Measurements from ENCODE around the gene ZNF488. TPM values are rescaled to one million over a fixed set of nuclear protein-coding genes. Genes with fewer than 3 reads are reported as not detected.

Gene ZNF488
- total RNA-seq, 1 donor from 2014 or later = 0.41 TPM

DNA sequence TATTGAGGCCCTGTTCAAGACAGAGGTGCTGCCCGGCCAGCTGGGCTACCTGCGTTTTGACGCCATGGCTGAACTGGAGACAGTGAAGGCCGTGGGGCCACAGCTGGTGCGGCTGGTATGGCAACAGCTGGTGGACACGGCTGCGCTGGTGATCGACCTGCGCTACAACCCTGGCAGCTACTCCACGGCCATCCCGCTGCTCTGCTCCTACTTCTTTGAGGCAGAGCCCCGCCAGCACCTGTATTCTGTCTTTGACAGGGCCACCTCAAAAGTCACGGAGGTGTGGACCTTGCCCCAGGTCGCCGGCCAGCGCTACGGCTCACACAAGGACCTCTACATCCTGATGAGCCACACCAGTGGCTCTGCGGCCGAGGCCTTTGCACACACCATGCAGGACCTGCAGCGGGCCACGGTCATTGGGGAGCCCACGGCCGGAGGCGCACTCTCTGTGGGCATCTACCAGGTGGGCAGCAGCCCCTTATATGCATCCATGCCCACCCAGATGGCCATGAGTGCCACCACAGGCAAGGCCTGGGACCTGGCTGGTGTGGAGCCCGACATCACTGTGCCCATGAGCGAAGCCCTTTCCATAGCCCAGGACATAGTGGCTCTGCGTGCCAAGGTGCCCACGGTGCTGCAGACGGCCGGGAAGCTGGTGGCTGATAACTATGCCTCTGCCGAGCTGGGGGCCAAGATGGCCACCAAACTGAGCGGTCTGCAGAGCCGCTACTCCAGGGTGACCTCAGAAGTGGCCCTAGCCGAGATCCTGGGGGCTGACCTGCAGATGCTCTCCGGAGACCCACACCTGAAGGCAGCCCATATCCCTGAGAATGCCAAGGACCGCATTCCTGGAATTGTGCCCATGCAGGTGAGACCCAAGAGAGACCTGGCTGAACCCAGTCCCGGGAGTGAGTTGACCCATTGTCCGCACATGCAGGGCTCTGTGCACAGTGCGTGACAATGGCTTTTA lies 33.1 kb downstream of the ZNF488 start:
- no peak for TF ChIP-seq CTCF (IDR thresholded peaks at IDR 0.05)
- no peaks in the 10 kb centered on the region for H3K36me3 ChIP-seq
- DNase-seq = no peak
- no peak overlapping the region for H3K4me3 ChIP-seq
- no peaks in the 10 kb centered on the region for H3K27me3 ChIP-seq
- ATAC-seq = no peak
- H3K9me3 ChIP-seq = no peaks in the 10 kb centered on the region
- no peak overlapping the region for H3K27ac ChIP-seq
- no peaks in the 10 kb centered on the region for H3K4me1 ChIP-seq
- intact Hi-C loops (cut with DNase I) = no loop called here

- no peaks in the 10 kb centered on the region for H3K4me1 ChIP-seq
Measured at GRCh38 chr10:47349941-47350371, 34.1 kb downstream of the ZNF488 start.

DNA sequence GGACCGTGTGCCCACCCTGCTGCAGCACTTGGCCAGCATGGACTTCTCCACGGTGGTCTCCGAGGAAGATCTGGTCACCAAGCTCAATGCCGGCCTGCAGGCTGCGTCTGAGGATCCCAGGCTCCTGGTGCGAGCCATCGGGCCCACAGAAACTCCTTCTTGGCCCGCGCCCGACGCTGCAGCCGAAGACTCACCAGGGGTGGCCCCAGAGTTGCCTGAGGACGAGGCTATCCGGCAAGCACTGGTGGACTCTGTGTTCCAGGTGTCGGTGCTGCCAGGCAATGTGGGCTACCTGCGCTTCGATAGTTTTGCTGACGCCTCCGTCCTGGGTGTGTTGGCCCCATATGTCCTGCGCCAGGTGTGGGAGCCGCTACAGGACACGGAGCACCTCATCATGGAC lies 34.6 kb downstream of the ZNF488 start:
- no peak for DNase-seq
- no peak for TF ChIP-seq CTCF (IDR thresholded peaks at IDR 0.05)
- no peaks in the 10 kb centered on the region for H3K36me3 ChIP-seq
- no peaks in the 10 kb centered on the region for H3K9me3 ChIP-seq
- no peak for ATAC-seq
- H3K4me3 ChIP-seq = no peak overlapping the region
- no peaks in the 10 kb centered on the region for H3K27me3 ChIP-seq
- no peaks in the 10 kb centered on the region for H3K4me1 ChIP-seq
- H3K27ac ChIP-seq = no peak overlapping the region
- intact Hi-C loops (cut with DNase I) = no loop called here

More at GRCh38 chr10:47349941-47350371, 34.1 kb downstream of the ZNF488 start:
- H3K9me3 ChIP-seq = no peaks in the 10 kb centered on the region
- intact Hi-C loops (cut with DNase I) = no loop called here
- no peak overlapping the region for H3K4me3 ChIP-seq
- DNase-seq (no peak), ATAC-seq (no peak)
- no peak overlapping the region for H3K27ac ChIP-seq
- TF ChIP-seq CTCF (IDR thresholded peaks at IDR 0.05) = no peak
- H3K36me3 ChIP-seq = no peaks in the 10 kb centered on the region
- H3K27me3 ChIP-seq = no peaks in the 10 kb centered on the region

DNA sequence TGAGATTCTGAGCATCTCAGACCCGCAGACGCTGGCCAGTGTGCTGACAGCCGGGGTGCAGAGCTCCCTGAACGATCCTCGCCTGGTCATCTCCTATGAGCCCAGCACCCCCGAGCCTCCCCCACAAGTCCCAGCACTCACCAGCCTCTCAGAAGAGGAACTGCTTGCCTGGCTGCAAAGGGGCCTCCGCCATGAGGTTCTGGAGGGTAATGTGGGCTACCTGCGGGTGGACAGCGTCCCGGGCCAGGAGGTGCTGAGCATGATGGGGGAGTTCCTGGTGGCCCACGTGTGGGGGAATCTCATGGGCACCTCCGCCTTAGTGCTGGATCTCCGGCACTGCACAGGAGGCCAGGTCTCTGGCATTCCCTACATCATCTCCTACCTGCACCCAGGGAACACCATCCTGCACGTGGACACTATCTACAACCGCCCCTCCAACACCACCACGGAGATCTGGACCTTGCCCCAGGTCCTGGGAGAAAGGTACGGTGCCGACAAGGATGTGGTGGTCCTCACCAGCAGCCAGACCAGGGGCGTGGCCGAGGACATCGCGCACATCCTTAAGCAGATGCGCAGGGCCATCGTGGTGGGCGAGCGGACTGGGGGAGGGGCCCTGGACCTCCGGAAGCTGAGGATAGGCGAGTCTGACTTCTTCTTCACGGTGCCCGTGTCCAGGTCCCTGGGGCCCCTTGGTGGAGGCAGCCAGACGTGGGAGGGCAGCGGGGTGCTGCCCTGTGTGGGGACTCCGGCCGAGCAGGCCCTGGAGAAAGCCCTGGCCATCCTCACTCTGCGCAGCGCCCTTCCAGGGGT lies 35.2 kb downstream of the ZNF488 start:
- no peak for TF ChIP-seq CTCF (IDR thresholded peaks at IDR 0.05)
- DNase-seq (no peak), ATAC-seq (no peak)
- no peak overlapping the region for H3K4me3 ChIP-seq
- no peaks in the 10 kb centered on the region for H3K27me3 ChIP-seq
- H3K36me3 ChIP-seq = no peaks in the 10 kb centered on the region
- intact Hi-C loops (cut with DNase I) = no loop called here
- no peaks in the 10 kb centered on the region for H3K4me1 ChIP-seq
- H3K9me3 ChIP-seq = no peaks in the 10 kb centered on the region
- no peak overlapping the region for H3K27ac ChIP-seq

GRCh38 chr10:47348138-47348651 lies 35.9 kb downstream of the ZNF488 start, which contains the start of gene RBP3:
Gene RBP3, plus strand, starts transcription at chr10:47348363. Its CDS starts 122 bp downstream, at chr10:47348485.
- H3K27ac ChIP-seq = no peak within 1 kb of the TSS
- no peak for DNase-seq

More at GRCh38 chr10:47348138-47348651, 35.9 kb downstream of the ZNF488 start, which contains the start of gene RBP3:
- Histone ChIP-seq H3K4me1 (no peaks in the 10 kb centered on the region), H3K27me3 (no peaks in the 10 kb centered on the region), H3K9me3 (no peaks in the 10 kb centered on the region), H3K36me3 (no peaks in the 10 kb centered on the region), H3K4me3 (no peak within 1 kb of the TSS)
- intact Hi-C loops (cut with DNase I) = no loop called here
- no peak for TF ChIP-seq CTCF (IDR thresholded peaks at IDR 0.05)
- no peak for ATAC-seq

All from upper lobe of right lung (tissue), 1 donor.